CD4-positive, alpha-beta T cell (primary cell): ENCODE results near the gene FAM135A. TPM values are rescaled to one million over a fixed set of nuclear protein-coding genes. Genes with fewer than 3 reads are reported as not detected.

Experiments
- ATAC-seq: fragments of 200-7000 bp; cut with Tn5 transposase; one replicate; pipeline ENCODE4 v1.10.0; 2022; ENCODE audit warnings: mild to moderate bottlenecking; ENCODE audit not compliant: poor library complexity
- CTCF ChIA-PET: fragments of 350-600 bp; sonication (Branson Sonifier 250); formaldehyde crosslinking; loops from one replicate; lab custom pipeline; 2021; ENCODE audit warnings: antibody characterized with exemption, inconsistent platforms; lab: Charles Lee
- POLR2A ChIA-PET: fragments of 350-600 bp; sonication (Branson Sonifier 250); formaldehyde crosslinking; loops from one replicate; lab custom pipeline; 2021; ENCODE audit warnings: antibody characterized with exemption, inconsistent platforms; lab: Charles Lee
- DNase-seq, 14 experiments: peaks; one replicate each; pipeline ENCODE4 v3.0.0-alpha.2; 2013 to 2020; ENCODE audit warnings: mixed read lengths in 2 of 14
- H3K27ac ChIP-seq, 2 donors: one replicate each; pipeline versions ENCODE4 v1.5.1 to v1.7.0; 2013; ENCODE audit warnings: low read length in 2 of 2, low read depth in 1 of 2, mild to moderate bottlenecking in 1 of 2
- H3K27me3 ChIP-seq, 2 experiments: 1 replicate in 1 of 2; 2 replicates in 1 of 2; pipeline versions ENCODE4 v1.6.1 to v1.7.0; 2013; ENCODE audit warnings: low read length in 2 of 2, control low read depth in 1 of 2, mild to moderate bottlenecking in 1 of 2, moderate library complexity in 1 of 2; ENCODE audit not compliant: insufficient read depth in 2 of 2, control insufficient read depth in 1 of 2
- H3K36me3 ChIP-seq: one replicate; pipeline ENCODE4 v1.6.1; 2013; ENCODE audit warnings: low read length, control low read depth; ENCODE audit not compliant: insufficient read depth
- H3K4me1 ChIP-seq: one replicate; pipeline ENCODE4 v1.6.1; 2013; ENCODE audit warnings: low read length, control low read depth; ENCODE audit not compliant: insufficient read depth
- H3K4me3 ChIP-seq: one replicate; pipeline ENCODE4 v1.5.1; 2013; ENCODE audit warnings: mild to moderate bottlenecking, low read length, moderate library complexity
- H3K9me3 ChIP-seq, 2 experiments: 1 replicate in 1 of 2; 2 replicates in 1 of 2; pipeline versions ENCODE4 v1.6.1 to v1.7.0; 2013; ENCODE audit warnings: low read length in 2 of 2, mild to moderate bottlenecking in 2 of 2, control low read depth in 1 of 2, moderate library complexity in 1 of 2; ENCODE audit not compliant: control insufficient read depth in 1 of 2, insufficient read depth in 1 of 2
- H3K27ac Mint-ChIP-seq: one replicate; pipeline ENCODE4 v1.8.0; 2020; ENCODE audit warnings: mixed read lengths
- H3K27me3 Mint-ChIP-seq: one replicate; pipeline ENCODE4 v1.8.0; 2021; ENCODE audit warnings: mixed read lengths
- H3K36me3 Mint-ChIP-seq: one replicate; pipeline ENCODE4 v1.8.0; 2021; ENCODE audit warnings: low read depth, mixed read lengths
- H3K4me1 Mint-ChIP-seq: one replicate; pipeline ENCODE4 v1.8.0; 2021; ENCODE audit warnings: low read depth, mixed read lengths
- H3K4me3 Mint-ChIP-seq: one replicate; pipeline ENCODE4 v1.8.0; 2020; ENCODE audit warnings: mild to moderate bottlenecking, mixed read lengths
- H3K9me3 Mint-ChIP-seq: one replicate; pipeline ENCODE4 v1.8.0; 2020; ENCODE audit warnings: mixed read lengths
- CTCF ChIP-seq: fragments of 200-600 bp; IDR thresholded peaks from one replicate; pipeline ENCODE4 v1.8.0; 2022; ENCODE audit warnings: antibody characterized with exemption, mild to moderate bottlenecking
- intact Hi-C, 2 experiments: fragments of 100-400 bp; cut with DNase I in 1 of 2; cut with micrococcal nuclease in 1 of 2; formaldehyde crosslinking; loops; one replicate each; pipeline versions ENCODE4 v1.15.1 to v1.9.0; 2023 to 2025; cut with DNase I, micrococcal nuclease
- total RNA-seq, 174 experiments: library from RNA in 2 of 174; stranded (reverse) in 2 of 174; gene quantifications; one replicate each; pipeline ENCODE4 v1.2.3 and lab custom pipeline; 2021 to 2026

The FAM135A gene
- total RNA-seq, 2 experiments from 2014 or later, result 5.6 to 6.6 TPM

GRCh38 chr6:70409216-70409615 lies 4.1 kb upstream of the FAM135A start:
- Histone ChIP-seq H3K9me3 (no peaks in the 10 kb centered on the region), H3K4me1 (peaks cover 9% of the 10 kb centered on the region), H3K27ac (no peak overlapping the region), H3K36me3 (no peaks in the 10 kb centered on the region), H3K27me3 (peaks cover 0 to 2% of the 10 kb centered on the region in 2 experiments), H3K4me3 (no peak overlapping the region)
- ATAC-seq, result no peak
- intact Hi-C loops, result no loop called here
- no peak for DNase-seq
- no peak for TF ChIP-seq CTCF
- H3K4me1 Mint-ChIP-seq, result peaks cover 11% of the 10 kb centered on the region
- H3K9me3 Mint-ChIP-seq, result no peaks in the 10 kb centered on the region
- H3K36me3 Mint-ChIP-seq, result peaks cover 12% of the 10 kb centered on the region
- POLR2A ChIA-PET, result no interaction called here
- no peak overlapping the region for H3K4me3 Mint-ChIP-seq
- no peak overlapping the region for H3K27ac Mint-ChIP-seq
- peaks cover 5% of the 10 kb centered on the region for H3K27me3 Mint-ChIP-seq
- CTCF ChIA-PET, result no interaction called here

GRCh38 chr6:70411542-70412251 lies 1.6 kb upstream of the FAM135A start:
- intact Hi-C loops, result loop anchor here (5.0 to 10.0 kb wide), 3 partner anchors 156 to 617 kb away; partner anchors contain the start of genes LMBRD1 (in 2 of the 2), SMAP1 (in 2 of the 2) and SDHAF4 (in 1 of the 2)

More at GRCh38 chr6:70411542-70412251, 1.6 kb upstream of the FAM135A start:
- peaks cover 10% of the 10 kb centered on the region for H3K4me1 ChIP-seq
- CTCF ChIA-PET, result no interaction called here
- Mint-ChIP-seq H3K36me3 (peaks cover 13% of the 10 kb centered on the region), H3K4me3 (peak overlapping the region; percentile 62), H3K4me1 (peaks cover 23% of the 10 kb centered on the region), H3K27ac (no peak overlapping the region), H3K9me3 (no peaks in the 10 kb centered on the region), H3K27me3 (peaks cover 5% of the 10 kb centered on the region)
- DNase-seq, result no peak
- no peaks in the 10 kb centered on the region for H3K36me3 ChIP-seq
- no peak for ATAC-seq
- H3K27ac ChIP-seq, result no peak overlapping the region
- no peaks in the 10 kb centered on the region for H3K9me3 ChIP-seq
- POLR2A ChIA-PET, result no interaction called here
- TF ChIP-seq CTCF, result no peak
- no peaks in the 10 kb centered on the region for H3K27me3 ChIP-seq
- no peak overlapping the region for H3K4me3 ChIP-seq
